T-helper 2 cell treated with Interferon-gamma antibody and Interleukin-4, amounts not matched to agents 5 μg/mL and 100 μg/mL, for 36 hours (primary cell): ENCODE results near the gene CBFA2T3.
"Not testable (repeated sequence)": the region's sequence is repeated elsewhere in the genome, so short reads cannot be mapped to it uniquely, and the experiment has no call there.

ENCODE experiments used
- DNase-seq: peaks from one replicate; pipeline ENCODE4 v3.0.0; 2021; ENCODE audit warnings: low spot score
- H3K27ac Mint-ChIP-seq: one replicate; pipeline ENCODE4 v1.8.0; 2021; ENCODE audit warnings: mild to moderate bottlenecking, mixed read lengths
- H3K27me3 Mint-ChIP-seq: one replicate; pipeline ENCODE4 v1.8.0; 2021; ENCODE audit warnings: low read depth, mixed read lengths
- H3K36me3 Mint-ChIP-seq: one replicate; pipeline ENCODE4 v1.8.0; 2021; ENCODE audit warnings: low read depth, mixed read lengths
- H3K4me1 Mint-ChIP-seq: one replicate; pipeline ENCODE4 v1.8.0; 2021; ENCODE audit warnings: low read depth, mixed read lengths
- H3K4me3 Mint-ChIP-seq: one replicate; pipeline ENCODE4 v1.8.0; 2022; ENCODE audit warnings: mild to moderate bottlenecking, moderate library complexity, mixed read lengths
- H3K9me3 Mint-ChIP-seq: one replicate; pipeline ENCODE4 v1.8.0; 2021; ENCODE audit warnings: mixed read lengths

CBFA2T3 gene

GRCh38 chr16:89017543-89018281 lies 40.7 kb upstream of the CBFA2T3 start:
- no peak for DNase-seq
- no peaks in the 10 kb centered on the region for H3K27me3 Mint-ChIP-seq
- H3K9me3 Mint-ChIP-seq, result peaks cover 6% of the 10 kb centered on the region
- no peaks in the 10 kb centered on the region for H3K36me3 Mint-ChIP-seq
- H3K27ac Mint-ChIP-seq, result no peak overlapping the region
- H3K4me1 Mint-ChIP-seq, result peaks cover 6% of the 10 kb centered on the region
- no peak overlapping the region for H3K4me3 Mint-ChIP-seq

GRCh38 chr16:89016561-89016960 lies 39.6 kb upstream of the CBFA2T3 start:
- H3K27ac Mint-ChIP-seq, H3K36me3 Mint-ChIP-seq, DNase-seq, H3K27me3 Mint-ChIP-seq, H3K4me3 Mint-ChIP-seq, H3K9me3 Mint-ChIP-seq, H3K4me1 Mint-ChIP-seq: not testable (repeated sequence)

GRCh38 chr16:89015271-89015859 lies 38.4 kb upstream of the CBFA2T3 start:
- H3K27ac Mint-ChIP-seq, result no peak overlapping the region
- H3K4me3 Mint-ChIP-seq, result no peak overlapping the region
- no peak for DNase-seq
- no peaks in the 10 kb centered on the region for H3K36me3 Mint-ChIP-seq
- H3K4me1 Mint-ChIP-seq, result peaks cover 5% of the 10 kb centered on the region
- H3K9me3 Mint-ChIP-seq, result peaks cover 6% of the 10 kb centered on the region
- H3K27me3 Mint-ChIP-seq, result no peaks in the 10 kb centered on the region

GRCh38 chr16:89014403-89015230 lies 37.6 kb upstream of the CBFA2T3 start:
- Mint-ChIP-seq H3K27ac (no peak overlapping the region), H3K27me3 (no peaks in the 10 kb centered on the region), H3K4me1 (no peaks in the 10 kb centered on the region), H3K36me3 (no peaks in the 10 kb centered on the region), H3K9me3 (peaks cover 6% of the 10 kb centered on the region), H3K4me3 (no peak overlapping the region)
- DNase-seq, result no peak

- no peaks in the 10 kb centered on the region for H3K4me1 Mint-ChIP-seq
- H3K27me3 Mint-ChIP-seq, result no peaks in the 10 kb centered on the region
- no peak overlapping the region for H3K4me3 Mint-ChIP-seq
- peaks cover 6% of the 10 kb centered on the region for H3K9me3 Mint-ChIP-seq
- H3K36me3 Mint-ChIP-seq, result no peaks in the 10 kb centered on the region
- DNase-seq, result no peak
- no peak overlapping the region for H3K27ac Mint-ChIP-seq
These were observed 36.8 kb upstream of the CBFA2T3 start for GRCh38 chr16:89013692-89014402.

DNA sequence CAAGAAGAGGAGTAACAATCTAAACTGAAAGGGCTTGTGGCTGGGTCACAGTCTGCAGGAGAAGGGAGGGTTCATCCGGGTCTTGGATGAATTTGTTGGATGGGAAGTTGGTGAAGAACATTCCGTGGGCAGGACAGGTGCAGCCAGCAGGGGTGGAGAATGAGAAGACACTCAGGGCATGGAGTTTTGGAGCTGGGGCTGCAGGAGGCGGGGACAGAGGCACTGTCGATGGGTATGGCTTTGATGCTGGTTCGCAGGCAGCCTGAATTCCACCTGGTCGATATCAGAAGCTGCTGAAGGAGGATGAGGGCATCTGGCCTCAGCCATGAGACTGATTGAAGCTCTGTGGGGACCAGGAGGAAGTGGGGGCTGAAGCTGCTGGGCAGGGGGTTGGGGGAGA lies 36.1 kb upstream of the CBFA2T3 start:
- no peak for DNase-seq
- H3K27me3 Mint-ChIP-seq, result no peaks in the 10 kb centered on the region
- H3K4me3 Mint-ChIP-seq, result no peak overlapping the region
- H3K36me3 Mint-ChIP-seq, result no peaks in the 10 kb centered on the region
- peaks cover 6% of the 10 kb centered on the region for H3K9me3 Mint-ChIP-seq
- H3K4me1 Mint-ChIP-seq, result no peaks in the 10 kb centered on the region
- no peak overlapping the region for H3K27ac Mint-ChIP-seq

DNA sequence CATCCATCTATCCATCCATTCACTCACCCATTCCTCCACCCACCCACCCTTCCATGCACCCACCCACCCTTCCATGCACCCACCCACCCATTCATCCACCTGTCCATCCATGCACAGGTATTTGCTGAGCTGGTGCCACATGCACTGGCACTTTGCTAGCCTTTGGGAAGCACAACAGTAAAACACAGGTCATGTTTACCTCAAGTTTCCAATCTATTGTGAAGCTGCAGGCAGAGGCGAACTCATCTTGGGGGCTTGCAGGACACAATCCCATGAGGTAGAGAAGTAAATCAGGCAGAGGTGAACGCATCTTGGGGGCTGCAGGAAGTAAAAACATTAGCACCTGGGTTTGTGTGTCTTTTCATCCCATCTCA lies 35.6 kb upstream of the CBFA2T3 start:
- peaks cover 6% of the 10 kb centered on the region for H3K9me3 Mint-ChIP-seq
- H3K27ac Mint-ChIP-seq, result no peak overlapping the region
- H3K4me1 Mint-ChIP-seq, result no peaks in the 10 kb centered on the region
- H3K4me3 Mint-ChIP-seq, result no peak overlapping the region
- no peak for DNase-seq
- no peaks in the 10 kb centered on the region for H3K27me3 Mint-ChIP-seq
- H3K36me3 Mint-ChIP-seq, result no peaks in the 10 kb centered on the region

DNA sequence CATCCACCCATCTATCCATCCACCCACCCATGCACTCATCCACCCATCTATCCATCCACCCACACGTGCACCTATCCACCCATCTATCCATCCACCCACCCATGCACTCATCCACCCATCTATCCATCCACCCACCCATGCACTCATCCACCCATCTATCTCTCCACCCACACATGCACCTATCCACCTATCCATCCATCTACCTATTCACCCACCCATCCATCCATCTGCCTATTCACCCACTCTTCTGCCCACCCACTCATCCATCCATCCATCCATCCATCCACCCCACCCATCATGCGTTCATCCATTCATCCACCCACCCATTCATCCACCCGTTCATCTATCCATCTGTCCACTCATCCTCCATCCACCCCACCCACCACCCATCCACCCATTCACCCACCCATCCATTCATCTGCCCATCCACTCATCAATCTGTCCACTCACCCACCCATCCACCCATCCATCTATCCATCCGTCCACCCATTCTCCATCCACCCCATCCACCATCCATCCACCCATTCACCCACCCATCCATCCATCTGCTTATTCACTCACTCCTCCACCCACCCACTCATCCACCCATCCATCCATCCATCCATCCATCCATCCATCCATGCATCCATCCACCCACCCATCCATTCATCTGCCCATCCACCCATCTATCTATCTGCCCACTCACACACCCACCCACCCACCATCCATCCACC lies 35.1 kb upstream of the CBFA2T3 start:
- Mint-ChIP-seq H3K4me3 (no peak overlapping the region), H3K4me1 (no peaks in the 10 kb centered on the region), H3K9me3 (peaks cover 6% of the 10 kb centered on the region), H3K27ac (no peak overlapping the region), H3K27me3 (no peaks in the 10 kb centered on the region), H3K36me3 (no peaks in the 10 kb centered on the region)
- no peak for DNase-seq

DNA sequence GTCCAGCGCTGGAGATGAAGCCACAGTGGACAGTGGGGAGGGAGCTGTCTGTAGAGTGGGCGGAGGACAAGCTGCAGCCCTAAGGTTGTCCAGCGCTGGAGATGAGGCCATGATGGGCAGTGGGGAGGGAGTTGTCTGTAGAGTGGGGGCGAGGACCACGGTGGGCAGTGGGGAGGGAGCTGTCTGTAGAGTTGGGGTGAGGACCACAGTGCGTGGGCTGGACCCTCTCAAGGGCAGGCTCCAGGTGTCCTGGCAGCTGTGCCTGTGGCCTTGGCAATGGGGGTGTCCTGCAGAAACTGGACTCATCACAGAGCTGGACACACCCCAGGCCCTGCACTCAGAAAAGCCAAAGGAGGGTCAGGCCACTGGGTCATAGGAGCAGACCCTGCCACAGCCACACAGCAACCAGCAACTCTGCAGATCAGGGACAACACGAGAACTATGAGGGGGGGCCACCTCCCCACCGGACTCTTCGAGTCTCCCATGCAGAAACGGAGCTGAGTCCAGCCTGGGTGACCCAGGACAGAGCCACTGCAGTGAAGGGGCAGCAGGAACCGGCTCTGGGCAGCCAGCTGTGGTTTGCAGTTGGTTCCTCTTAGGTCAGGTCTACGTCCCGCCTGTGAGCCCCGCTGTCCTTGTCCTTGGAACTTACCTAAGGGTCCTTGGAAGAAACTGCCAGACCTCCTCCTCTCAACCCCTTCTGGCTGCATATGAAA lies 33.4 kb upstream of the CBFA2T3 start:
- no peak overlapping the region for H3K4me3 Mint-ChIP-seq
- no peaks in the 10 kb centered on the region for H3K9me3 Mint-ChIP-seq
- H3K36me3 Mint-ChIP-seq, result no peaks in the 10 kb centered on the region
- no peaks in the 10 kb centered on the region for H3K4me1 Mint-ChIP-seq
- no peak overlapping the region for H3K27ac Mint-ChIP-seq
- no peak for DNase-seq
- H3K27me3 Mint-ChIP-seq, result no peaks in the 10 kb centered on the region

DNA sequence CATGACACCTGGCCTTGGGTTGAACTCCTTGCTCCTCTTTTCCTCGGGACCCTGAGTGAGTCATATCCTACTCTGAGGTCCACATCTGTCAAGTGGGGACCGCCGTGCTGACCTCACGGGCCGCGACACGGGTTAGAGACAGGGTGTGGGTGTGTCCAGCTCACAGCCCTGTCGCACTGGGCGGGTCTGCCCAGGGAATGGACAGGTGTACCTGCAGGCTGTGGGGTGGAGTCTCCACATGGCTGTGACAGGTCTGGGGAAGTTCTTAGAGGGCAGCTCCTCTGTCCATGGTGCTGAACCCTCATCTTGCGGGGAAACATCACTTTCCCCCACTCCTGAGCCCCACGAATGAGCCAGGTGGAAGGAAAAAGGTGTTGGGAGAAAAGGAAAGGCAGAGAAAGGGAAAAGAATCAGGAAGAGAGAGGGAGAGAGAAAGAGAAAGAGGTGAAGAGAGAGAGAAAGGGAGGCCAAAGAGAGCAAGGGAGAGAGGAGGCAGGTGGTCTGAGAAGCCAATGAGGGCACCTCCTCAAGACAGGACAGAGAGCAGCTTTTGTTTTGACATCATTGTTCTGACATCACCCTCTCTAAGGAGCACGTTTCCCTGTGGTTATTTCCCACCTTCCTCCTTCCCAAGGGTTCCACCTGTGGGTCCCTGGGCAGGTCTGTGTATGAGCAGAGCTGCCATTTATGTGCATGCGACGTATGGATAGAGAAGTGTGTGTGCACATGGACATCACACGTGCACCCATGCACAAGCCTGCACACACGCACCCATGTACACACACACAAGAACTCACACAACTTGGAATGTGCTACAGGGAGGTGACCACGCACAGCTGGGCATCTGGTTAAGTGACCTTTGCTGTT lies 32.6 kb upstream of the CBFA2T3 start:
- H3K36me3 Mint-ChIP-seq, result no peaks in the 10 kb centered on the region
- no peak for DNase-seq
- H3K9me3 Mint-ChIP-seq, result no peaks in the 10 kb centered on the region
- H3K4me3 Mint-ChIP-seq, result no peak overlapping the region
- peaks cover 5% of the 10 kb centered on the region for H3K27me3 Mint-ChIP-seq
- H3K27ac Mint-ChIP-seq, result no peak overlapping the region
- no peaks in the 10 kb centered on the region for H3K4me1 Mint-ChIP-seq

DNA sequence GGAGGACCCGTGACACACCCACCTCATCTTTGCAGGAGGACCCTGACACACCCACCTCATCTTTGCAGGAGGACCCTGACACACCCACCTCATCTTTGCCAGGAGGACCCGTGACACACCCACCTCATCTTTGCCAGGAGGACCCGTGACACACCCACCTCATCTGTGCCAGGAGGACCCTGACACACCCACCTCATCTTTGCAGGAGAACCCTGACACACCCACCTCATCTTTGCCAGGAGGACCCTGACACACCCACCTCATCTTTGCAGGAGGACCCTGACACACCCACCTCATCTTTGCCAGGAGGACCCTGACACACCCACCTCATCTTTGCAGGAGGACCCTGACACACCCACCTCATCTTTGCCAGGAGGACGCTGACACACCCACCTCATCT lies 31.8 kb upstream of the CBFA2T3 start:
- not testable (repeated sequence) for H3K9me3 Mint-ChIP-seq, H3K4me3 Mint-ChIP-seq, H3K27ac Mint-ChIP-seq, H3K4me1 Mint-ChIP-seq, H3K36me3 Mint-ChIP-seq, DNase-seq
- peaks cover 11% of the 10 kb centered on the region for H3K27me3 Mint-ChIP-seq

GRCh38 chr16:89007371-89008249 lies 30.6 kb upstream of the CBFA2T3 start:
- H3K9me3 Mint-ChIP-seq, result no peaks in the 10 kb centered on the region
- no peak overlapping the region for H3K4me3 Mint-ChIP-seq
- peaks cover 17% of the 10 kb centered on the region for H3K27me3 Mint-ChIP-seq
- no peak for DNase-seq
- no peaks in the 10 kb centered on the region for H3K4me1 Mint-ChIP-seq
- H3K27ac Mint-ChIP-seq, result no peak overlapping the region
- no peaks in the 10 kb centered on the region for H3K36me3 Mint-ChIP-seq
